Astrocyte of the cerebellum (primary cell): ENCODE results near the gene KIF17.

ENCODE experiments used
- DNase-seq: peaks from one replicate; pipeline ENCODE4 v3.0.0-alpha.2; 2011; ENCODE audit warnings: low read depth
- H3K4me3 ChIP-seq: 2 replicates; pipeline ENCODE4 v1.5.1; 2011; ENCODE audit warnings: mild to moderate bottlenecking, low read depth, low read length, moderate library complexity
- CTCF ChIP-seq: IDR thresholded peaks from 2 replicates; pipeline ENCODE4 v1.5.1; 2012; ENCODE audit warnings: low read length, low read depth, moderate library complexity, mild to moderate bottlenecking; ENCODE audit errors: missing control alignments
- in situ Hi-C: cut with HindIII; loops from 2 replicates; pipeline ENCODE4 v1.10.0; 2017; ENCODE audit warnings: low sequenced_read_pairs

Gene KIF17

GRCh38 chr1:20711285-20712214 is 6.3 kb downstream of the KIF17 start:
- H3K4me3 ChIP-seq, result no peak overlapping the region
- peak; percentile 4 for TF ChIP-seq CTCF
- DNase-seq, result no peak
- in situ Hi-C loops, result no loop called here

GRCh38 chr1:20710469-20711284 is 7.1 kb downstream of the KIF17 start:
- DNase-seq, result no peak
- no peak for TF ChIP-seq CTCF
- no peak overlapping the region for H3K4me3 ChIP-seq
- in situ Hi-C loops, result no loop called here

- no peak for DNase-seq
- TF ChIP-seq CTCF, result no peak
- in situ Hi-C loops, result no loop called here
- no peak overlapping the region for H3K4me3 ChIP-seq
Observed at GRCh38 chr1:20709868-20710267, 7.9 kb downstream of the KIF17 start.

GRCh38 chr1:20708891-20709290 is 8.9 kb downstream of the KIF17 start:
- TF ChIP-seq CTCF, result no peak
- H3K4me3 ChIP-seq, result no peak overlapping the region
- in situ Hi-C loops, result no loop called here
- DNase-seq, result no peak

- DNase-seq, result no peak
- no peak for TF ChIP-seq CTCF
- in situ Hi-C loops, result no loop called here
- H3K4me3 ChIP-seq, result no peak overlapping the region
Observed at GRCh38 chr1:20708057-20708456, 9.8 kb downstream of the KIF17 start.

GRCh38 chr1:20706841-20707240 is 11.0 kb downstream of the KIF17 start:
- no peak for DNase-seq
- in situ Hi-C loops, result no loop called here
- TF ChIP-seq CTCF, result no peak

More at GRCh38 chr1:20706841-20707240, 11.0 kb downstream of the KIF17 start:
- H3K4me3 ChIP-seq, result no peak overlapping the region
